Amygdala (tissue), 56 donors: ENCODE measurements around the gene TRAPPC6A.
"Not testable (repeated sequence)": the region's sequence is repeated elsewhere in the genome, so short reads cannot be mapped to it uniquely, and the experiment has no call there.

Experiments
- DNase-seq, 56 donors: peaks; one replicate each; lab custom pipeline; 2025; lab: John Stamatoyannopoulos, UW

Gene TRAPPC6A

DNA sequence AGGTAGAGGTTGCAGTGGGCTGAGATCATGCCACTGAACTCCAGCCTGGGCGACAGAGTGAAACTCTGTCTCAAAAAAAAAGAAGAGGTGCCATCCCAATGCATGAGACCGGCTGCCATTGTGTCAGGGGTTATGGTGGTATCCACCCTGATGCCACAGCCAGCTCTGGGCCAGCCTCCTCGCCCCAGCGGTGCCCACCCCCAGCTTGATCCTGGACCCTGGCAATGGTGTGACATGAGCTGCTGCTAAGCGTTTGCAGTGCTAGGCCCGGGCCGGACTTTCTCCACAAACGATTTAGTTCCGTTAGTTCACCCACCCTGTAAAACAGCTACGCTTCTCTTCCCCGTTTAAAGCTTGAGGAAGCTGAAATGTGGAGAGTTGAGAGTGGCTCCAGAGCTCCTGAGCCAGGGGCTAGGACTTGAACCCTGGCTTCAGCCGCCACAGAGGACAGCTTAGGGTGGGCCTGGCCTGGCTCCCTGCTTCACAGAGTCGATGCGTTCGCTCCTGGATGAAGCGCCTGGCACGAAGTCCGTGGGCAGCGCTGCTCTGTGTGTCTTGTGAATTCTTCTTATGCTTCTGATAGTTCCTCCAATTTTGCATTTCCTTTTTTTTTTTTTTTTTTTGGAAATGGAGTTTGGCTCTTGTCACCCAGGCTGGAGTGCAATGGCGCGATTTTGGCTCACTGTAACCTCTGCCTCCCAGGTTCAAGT is 42.7 kb downstream of the TRAPPC6A start:
- DNase-seq: no peak

DNA sequence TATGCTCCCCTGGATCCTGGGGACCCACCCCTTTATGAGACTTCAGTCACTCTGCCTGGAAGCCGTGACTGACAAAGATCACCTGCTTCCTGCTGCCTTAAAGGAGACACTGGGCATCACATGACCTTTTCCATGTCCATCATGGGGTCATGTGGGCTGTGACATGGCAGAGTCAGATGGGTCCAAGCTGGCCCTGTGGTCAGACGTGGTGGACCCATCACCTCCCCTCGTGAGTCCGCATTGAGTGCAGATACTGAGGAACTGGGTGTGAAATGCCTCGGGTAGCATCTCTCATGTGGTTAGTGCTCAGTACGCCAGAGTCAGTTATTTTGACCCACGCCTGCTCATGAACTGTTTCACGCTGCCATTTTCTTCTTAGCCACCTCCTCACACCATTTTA is 44.4 kb downstream of the TRAPPC6A start:
- DNase-seq: no peak

DNA sequence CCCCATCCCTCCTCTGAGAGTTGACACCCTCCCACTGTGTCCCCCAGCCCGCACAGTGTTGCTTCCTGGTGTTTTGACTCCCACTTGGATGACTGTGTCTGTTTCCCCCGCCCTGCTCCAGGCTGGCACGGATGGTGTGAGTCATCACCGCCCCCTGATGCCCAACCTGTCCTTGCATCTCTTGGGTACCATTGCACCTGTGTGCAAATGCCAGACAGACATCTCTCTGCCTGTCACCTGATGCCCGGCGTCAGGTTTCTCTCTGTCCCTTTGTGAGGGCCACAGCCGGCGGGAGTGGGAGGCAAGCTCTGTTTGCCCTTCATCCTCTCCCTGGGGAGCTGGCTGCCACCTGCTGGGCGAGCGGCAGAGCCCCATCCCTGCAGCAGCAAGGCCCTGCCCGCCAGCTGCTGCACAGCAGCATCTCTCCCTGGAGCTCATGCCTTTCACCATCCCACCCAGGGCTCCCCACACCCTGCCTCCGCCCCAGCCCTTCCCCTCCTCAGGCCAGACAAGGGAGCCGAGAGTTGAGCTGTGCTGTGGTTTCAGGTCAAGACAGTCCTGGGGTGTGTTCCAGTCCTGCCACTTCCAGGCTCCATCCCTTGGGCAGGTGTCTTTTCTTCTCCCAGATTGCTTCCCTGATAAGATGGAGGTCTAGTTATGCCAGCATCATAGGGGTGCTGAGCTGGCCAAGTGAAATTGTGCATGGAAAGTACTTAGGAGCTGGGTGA is 47.0 kb downstream of the TRAPPC6A start:
- peak in 41 of 56 donors; percentile 6 to 81 (median 35) for DNase-seq

GRCh38 chr19:45130236-45130635 is 47.8 kb downstream of the TRAPPC6A start:
- DNase-seq: no peak

DNA sequence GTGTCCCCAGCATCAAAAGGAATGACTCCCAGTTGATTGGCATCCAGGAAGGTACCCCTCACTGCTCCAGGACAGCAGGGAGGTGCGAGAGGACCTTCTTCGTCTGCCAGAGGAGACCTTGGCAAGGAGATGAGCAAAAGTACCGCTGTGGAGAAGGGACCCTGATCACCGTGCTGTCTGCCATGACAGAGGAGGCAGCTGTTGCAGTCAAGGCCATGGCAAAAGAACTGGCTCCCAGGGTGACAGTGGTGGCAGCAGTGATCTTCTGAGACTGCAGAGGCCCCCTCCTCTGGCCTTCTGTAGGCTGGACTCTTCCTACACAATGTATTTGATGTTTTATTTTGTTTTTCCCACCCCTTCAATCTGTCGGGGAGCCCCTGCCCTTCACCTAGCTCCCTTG is 49.2 kb downstream of the TRAPPC6A start:
- DNase-seq: no peak

- no peak for DNase-seq
These were observed 49.9 kb downstream of the TRAPPC6A start for GRCh38 chr19:45128146-45128545.

DNA sequence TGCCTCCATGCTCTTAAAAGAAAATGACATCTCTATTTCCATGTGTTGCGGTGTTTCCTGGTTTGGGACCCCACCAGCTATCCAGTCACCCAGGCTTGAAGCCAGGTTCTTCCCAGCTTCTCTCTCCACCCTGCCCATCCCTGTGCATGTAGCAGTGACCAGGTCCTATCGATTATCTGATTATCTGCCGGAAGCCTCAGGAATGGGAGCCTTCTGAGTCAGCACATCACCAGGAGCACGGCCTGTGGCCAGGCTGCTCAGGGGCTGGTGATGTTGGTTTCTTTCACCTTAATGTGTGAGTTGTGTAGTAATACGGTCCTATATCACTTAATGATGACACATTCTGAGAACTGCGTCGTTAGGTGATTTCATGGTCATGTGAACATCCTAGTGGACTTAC is 51.4 kb downstream of the TRAPPC6A start:
- no peak for DNase-seq

DNA sequence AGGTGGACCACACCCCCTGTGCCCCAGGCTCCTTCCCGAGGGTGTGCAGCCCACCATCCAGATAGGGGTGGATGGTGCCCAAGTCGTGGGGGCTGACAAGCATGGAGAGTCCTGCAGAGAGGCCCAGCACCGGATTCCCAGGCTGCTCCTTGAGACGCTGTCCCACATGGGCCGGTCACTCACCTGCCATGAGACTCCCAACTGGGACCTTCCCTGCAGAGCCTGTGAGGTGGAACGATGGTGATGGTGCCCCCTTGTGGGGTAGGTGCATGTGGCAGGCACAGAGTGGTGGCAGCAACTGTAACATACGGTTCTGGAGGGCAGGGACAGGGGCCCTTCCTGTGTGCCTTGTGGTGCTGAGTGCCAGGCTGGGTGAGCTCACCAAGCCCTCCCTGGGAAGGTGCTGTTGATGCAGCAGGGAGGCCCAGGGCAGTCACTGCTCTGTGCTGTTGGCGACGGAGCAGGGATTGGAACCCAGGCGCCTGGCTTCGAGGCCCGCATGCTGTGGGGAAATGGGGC is 52.0 kb downstream of the TRAPPC6A start:
- DNase-seq: peak in 20 of 56 donors; percentile 4 to 61 (median 28)

- DNase-seq: no peak
These were observed 52.7 kb downstream of the TRAPPC6A start for GRCh38 chr19:45125360-45125759.

- DNase-seq: no peak
These were observed 54.0 kb downstream of the TRAPPC6A start for GRCh38 chr19:45124021-45124420.

DNA sequence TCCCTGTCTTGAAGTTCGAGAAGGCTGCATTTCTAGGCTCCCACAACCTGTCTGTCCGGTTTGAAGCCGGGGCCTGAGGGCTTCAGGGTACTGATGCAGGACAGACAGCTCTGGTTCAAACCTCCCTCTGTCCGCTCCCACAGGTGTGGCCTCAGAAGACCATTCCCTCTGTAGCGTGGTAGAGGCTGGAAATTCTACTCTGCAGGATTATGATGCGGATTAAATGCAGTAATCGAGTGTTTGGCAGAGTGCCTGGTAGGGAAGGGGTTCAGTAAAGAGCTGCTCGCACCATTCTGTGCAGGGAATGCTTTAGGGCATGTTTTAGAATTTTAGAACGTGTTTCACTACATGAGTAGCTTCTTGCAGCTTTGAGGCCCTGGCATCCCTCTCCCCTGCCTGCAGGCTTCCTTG is 54.6 kb downstream of the TRAPPC6A start:
- no peak for DNase-seq

DNA sequence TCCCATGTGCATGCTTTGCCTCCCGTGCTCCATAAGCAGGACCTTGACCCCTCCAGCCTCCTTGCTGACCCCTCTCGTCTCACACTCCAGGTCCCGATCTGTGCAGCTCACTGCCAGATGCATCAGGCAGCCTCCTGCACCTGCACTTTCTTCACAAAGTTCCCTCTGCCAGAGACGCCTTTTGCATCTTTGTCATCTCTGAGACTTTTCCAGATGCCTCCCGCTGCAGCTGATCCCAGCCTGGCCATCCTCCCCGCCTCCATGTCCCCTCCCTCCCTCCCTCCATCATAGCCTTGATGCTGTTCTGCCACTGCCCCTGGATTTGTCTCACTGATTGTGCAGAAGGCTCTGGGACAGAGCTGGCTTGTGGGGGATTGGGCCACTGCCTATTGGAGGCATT is 55.2 kb downstream of the TRAPPC6A start:
- no peak for DNase-seq

DNA sequence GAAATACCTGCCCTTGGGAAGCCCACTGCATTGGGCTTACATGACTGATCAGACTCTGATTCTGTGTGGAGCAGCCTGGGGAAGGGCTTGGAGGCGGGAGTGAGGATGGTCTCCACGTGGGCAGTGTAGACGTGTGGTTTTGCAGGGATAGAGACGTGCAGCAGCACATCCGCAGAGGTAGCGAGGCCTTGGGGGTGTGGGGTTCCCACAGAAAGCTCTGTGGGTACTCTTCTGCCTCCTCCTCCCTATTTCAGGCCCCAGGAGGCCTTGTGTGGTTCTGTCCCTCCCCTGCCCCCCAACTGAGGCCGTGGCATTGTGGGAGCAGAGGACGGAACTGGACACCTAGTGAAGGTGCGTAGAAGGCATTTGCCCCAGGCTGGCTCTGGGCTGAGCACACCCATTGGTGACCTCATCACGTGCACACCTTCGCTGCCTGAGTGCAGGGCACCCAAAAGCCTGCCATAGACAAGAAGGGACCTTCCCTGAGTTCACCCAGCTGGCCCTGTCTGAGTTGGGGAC is 56.2 kb downstream of the TRAPPC6A start:
- DNase-seq: no peak

GRCh38 chr19:45119582-45119981 is 58.5 kb downstream of the TRAPPC6A start:
- no peak for DNase-seq

GRCh38 chr19:45118591-45119355 is 59.3 kb downstream of the TRAPPC6A start:
- DNase-seq: not testable (repeated sequence)

GRCh38 chr19:45118106-45118505 is 59.9 kb downstream of the TRAPPC6A start:
- no peak for DNase-seq

- DNase-seq: no peak
These were observed 60.4 kb downstream of the TRAPPC6A start for GRCh38 chr19:45117671-45118070.

DNA sequence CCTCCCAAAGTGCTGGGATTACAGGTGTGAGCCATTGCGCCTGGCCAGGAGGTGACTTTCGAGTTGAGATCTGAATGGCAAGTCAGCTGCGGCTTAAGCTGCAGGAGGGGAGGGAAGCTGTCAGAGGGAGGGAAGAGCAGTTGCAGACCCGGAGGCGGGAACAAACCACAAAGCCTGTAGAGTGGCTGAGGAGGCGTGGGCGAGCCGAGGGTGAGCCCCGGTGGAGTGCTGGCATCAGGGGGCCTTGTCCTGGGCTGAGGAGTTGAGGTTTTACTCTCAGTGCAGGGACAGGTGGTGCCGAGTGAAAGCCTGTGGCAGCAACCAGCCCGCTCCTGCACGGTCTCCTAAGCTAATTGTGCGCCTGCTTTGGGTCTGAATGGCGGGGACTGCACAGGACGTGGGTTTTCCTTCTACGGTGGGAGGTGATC is 60.9 kb downstream of the TRAPPC6A start:
- DNase-seq: peak in 1 of 56 donors; percentile 7

- DNase-seq: no peak
These were observed 62.0 kb downstream of the TRAPPC6A start for GRCh38 chr19:45115809-45116615.

GRCh38 chr19:45114116-45114515 is 63.9 kb downstream of the TRAPPC6A start:
- DNase-seq: no peak
